Suppressor macrophage (primary cell): ENCODE results near the gene MICU1.
"Not testable (repeated sequence)": the region's sequence is repeated elsewhere in the genome, so short reads cannot be mapped to it uniquely, and the experiment has no call there.

Experiments
- DNase-seq, 4 experiments: peaks; one replicate each; pipeline ENCODE4 v3.0.0-alpha.2; 2020 to 2022
- total RNA-seq, 17 experiments: gene quantifications; one replicate each; lab custom pipeline; 2026; ENCODE audit warnings: mixed read lengths in 6 of 17, inconsistent platforms in 3 of 17; lab: John Stamatoyannopoulos, UW

MICU1 gene, protein sequence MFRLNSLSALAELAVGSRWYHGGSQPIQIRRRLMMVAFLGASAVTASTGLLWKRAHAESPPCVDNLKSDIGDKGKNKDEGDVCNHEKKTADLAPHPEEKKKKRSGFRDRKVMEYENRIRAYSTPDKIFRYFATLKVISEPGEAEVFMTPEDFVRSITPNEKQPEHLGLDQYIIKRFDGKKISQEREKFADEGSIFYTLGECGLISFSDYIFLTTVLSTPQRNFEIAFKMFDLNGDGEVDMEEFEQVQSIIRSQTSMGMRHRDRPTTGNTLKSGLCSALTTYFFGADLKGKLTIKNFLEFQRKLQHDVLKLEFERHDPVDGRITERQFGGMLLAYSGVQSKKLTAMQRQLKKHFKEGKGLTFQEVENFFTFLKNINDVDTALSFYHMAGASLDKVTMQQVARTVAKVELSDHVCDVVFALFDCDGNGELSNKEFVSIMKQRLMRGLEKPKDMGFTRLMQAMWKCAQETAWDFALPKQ
- total RNA-seq = 55.5 to 87.2 (median 72.7) reads per million in 17 experiments

DNA sequence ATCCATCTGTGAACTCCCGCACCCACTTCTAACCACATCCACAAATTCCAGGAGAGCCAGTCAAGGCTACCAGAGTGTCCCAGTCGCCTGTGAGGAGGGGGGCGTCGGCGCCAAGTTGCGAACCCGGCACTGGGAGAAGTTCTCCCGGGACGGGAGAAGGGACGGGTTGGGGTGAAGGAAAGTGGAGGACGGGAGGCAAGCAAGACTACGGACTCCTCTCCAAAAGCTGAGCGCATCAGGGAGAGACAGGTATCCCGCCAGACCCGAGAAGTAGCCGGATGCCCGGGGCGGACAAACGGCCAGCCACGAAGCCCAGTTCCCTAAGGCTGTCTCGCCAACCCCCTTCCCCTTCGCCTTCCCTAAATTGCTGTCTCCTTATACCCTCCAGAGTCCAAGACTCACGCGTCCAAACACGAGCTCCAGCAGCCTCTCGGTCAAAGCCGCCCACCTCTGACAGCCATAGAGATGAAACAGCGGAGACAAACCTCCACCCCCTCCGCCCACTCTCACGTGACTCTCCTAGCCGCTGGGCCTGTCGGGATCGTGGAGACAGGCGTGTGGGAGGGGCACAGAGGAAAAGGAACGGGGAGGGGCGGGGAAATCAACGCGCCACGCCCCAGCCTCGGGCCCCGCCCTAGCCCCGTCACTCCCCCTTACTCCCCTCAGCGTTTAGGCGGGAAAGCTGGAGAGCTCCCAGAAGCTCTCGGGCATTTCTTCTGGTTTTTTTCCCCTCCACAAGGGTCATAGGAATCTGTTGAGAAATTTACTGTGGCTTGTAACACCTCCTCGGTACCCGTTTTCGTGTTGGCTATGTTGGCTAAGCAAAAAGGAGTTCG is at the start of gene MICU1:
TSS of gene MICU1 (minus strand) at position 472 of the 836 bp plus-strand sequence. CDS start 59,286 bp downstream, outside the sequence.
- peak; percentile 99 to 100 (median 100) for DNase-seq

DNA sequence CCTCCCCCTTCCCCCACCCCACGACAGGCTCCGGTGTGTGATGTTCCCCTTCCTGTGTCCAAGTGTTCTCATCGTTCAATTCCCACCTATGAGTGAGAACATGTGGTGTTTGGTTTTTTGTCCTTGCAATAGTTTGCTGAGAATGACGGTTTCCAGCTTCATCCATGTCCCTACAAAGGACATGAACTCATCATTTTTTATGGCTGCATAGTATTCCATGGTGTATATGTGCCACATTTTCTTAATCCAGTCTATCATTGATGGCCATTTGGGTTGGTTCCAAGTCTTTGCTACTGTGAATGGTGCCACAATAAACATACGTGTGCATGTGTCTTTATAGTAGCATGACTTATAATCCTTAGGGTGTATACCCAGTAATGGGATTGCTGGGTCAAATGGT is 48.3 kb upstream of the MICU1 start:
- not testable (repeated sequence) for DNase-seq

DNA sequence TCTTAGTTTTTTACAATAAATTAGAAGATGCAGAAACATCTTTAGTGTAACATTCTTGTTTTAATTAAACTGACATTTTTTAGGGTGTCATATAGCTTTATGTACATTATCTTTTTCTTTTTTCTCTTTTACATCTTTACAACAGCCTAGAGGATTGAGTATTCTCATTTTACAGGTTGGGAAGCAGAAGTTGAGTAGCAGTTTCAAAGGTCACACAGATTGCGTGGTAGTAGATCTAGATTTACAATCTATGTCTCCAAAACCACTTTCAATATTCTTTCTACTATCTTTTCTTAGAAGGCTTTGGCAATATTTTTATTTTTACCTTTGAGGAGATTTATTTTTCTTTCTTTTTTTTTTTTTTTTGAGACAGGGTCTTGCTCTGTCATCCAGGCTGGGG is 47.4 kb upstream of the MICU1 start:
- DNase-seq = no peak

DNA sequence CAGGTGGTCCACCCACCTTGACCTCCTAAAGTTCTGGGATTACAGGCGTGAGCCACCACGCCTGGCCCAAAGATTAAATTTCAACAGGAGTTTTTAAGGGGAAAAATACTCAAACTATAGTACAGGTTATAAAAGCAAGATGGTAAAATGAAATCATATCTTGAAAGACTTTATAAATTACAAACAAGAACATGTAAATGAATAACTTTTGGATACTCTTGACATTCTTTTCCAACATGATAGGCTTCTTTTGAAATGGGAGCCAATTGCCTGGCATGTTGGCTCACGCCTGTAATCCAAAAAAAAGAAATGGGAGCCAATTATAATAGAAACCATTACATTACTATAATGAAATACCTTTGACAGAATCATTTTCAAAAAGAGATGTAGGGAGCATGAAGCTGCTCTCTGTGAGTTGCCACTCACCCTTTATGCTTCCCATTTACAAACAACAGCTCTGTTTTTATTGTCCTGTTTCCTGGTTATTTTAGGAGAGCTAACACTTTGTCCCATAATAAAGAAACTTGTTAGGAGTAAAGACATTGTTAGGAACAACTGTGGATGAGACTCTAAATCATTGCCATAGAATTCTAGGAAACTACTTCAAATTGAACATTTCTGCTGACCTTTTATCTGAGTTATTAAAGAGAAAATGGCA is 41.5 kb upstream of the MICU1 start:
- no peak for DNase-seq

DNA sequence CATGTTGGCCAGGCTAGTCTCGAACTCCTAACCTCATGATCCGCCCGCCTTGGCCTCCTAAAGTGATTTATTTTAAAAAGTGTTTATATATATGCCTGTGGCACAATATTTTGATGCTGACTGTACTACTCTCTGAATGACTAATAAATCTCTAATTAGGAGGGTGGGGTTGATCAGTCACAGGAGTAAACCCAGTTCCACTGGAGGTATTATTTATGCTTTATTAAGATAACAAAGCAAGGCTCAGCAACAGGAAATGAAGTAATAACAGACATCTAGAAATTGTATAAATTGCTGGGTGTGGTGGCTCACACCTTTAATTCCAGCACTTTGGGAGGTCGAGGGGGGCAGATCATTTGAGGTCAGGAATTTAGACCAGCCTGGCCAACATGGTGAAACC is 40.0 kb upstream of the MICU1 start:
- DNase-seq = no peak

DNA sequence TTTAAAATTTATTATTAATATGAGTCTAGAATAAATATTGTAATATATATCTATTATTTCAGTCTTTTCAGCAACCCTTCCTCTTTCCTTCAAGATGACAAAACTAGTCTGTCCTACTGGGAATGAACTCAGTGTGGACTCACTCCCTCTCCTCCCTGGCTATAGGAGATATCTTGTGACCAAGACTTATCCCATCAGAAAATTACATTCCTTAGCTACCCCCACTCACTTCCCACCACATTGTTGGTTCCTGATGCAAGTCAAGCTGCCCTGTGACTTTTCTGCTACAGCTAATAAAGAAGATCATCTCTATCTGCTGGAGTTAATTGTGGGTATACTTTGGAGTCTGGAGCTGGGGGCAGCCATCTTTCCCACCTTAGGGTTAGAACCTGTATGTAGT is 38.1 kb upstream of the MICU1 start:
- peak; percentile 45 to 73 (median 54) for DNase-seq

DNA sequence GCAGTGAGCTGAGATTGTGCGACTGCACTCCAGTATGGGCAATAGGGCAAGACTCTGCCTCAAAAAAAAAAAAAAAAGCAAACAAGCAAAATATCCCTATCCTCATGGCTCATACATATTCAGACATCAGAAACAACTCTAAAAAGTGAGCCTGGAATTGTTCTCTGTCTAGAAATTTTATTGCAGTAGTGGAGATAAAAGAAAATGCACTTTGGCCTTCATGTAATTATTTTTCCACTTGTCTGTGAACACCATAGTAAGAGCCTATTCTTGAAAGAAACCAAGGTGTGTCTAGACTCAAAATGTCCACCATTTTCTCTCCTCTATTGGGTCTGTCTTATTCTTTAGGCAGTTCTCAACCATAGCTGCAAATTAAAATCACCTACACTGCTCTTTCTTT is 35.6 kb upstream of the MICU1 start:
- DNase-seq = no peak

DNA sequence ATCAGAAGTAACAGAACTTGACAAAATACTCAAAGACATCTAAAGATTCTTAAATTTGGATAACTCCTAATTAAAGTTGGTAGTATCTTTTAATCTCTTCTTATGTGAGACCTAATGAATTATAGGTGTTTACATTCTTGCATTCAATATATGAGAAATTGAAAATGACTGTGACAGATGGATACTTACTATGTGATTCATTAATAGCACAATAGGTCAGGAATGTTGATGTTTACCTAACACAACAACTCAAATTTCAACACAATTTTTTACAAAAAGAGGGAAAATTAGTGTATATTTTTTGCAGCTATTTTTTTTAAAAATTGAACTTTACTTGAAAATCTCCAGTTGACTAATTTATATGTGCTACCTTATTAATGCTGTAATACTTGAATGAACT is 34.3 kb upstream of the MICU1 start:
- DNase-seq = no peak

DNA sequence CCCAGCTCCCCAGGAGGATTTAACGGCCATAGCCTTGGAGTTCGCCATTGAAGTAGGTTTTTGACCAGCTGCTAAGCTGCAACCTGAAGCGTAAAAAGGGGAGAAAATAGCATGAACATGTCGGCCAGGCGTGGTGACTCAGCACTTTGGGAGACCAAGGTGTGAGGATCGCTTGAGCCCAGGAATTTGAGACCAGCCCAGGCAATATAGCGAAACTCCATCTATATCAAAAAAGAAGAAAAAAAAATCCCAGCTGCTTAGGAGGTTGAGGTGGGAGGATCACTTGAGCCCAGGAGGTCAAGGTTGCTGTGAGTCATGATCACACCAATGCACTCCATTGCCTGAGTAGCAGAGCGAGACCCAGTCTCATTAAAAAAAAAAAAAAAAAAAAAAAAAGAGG is 33.8 kb upstream of the MICU1 start:
- peak in 2 of 4 experiments; percentile 20 to 24 for DNase-seq

DNA sequence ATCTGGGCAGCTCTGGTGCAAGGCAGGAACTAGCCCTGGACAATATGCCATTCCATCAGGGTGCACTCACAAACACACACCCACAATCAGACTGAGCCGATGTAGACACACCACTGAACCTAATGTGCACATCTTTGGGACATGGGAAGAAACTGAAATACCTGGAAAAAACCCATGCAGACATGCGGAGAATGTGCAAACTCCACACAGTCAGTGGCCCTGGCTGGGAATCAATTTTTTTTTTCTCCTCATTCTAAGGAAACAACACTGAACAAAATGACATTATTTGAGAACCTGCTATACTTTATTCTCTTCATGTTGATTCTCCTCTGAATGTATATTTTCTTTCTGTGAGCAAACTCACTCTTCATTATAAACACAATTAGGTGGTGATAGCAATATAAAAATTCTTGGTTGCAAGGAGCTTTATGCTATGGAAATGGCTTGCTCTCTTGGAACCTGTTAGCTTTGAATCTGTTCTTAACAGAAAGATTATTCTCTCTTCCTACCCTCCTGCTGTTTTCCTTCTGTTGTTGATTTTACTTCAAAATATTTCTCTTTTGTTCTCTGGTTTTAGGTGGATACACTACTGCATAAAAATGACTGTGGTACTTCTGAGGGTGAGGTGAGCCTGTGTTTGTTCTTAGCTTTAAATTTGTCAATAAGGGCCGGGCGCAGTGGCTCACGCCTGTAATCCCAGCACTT is 33.0 kb upstream of the MICU1 start:
- no peak for DNase-seq

DNA sequence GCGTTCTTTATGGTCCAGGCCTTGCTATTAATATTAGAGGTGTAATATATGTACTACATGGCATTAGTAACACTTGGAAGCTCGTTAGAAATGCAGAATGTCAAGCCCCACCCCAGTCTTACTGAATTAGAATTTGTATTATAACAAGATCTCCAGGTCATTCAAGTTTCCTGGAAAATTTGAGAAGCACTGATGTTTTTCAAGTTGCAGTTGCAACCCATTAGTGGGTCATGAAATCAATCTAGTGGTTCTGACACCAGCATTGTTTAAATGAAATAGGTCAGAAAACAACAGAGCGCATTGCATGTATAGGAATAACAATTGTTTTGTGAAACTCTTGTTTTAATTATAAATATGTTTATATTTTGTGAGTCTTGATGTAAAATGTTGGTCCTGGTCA is 28.8 kb upstream of the MICU1 start:
- DNase-seq = no peak

DNA sequence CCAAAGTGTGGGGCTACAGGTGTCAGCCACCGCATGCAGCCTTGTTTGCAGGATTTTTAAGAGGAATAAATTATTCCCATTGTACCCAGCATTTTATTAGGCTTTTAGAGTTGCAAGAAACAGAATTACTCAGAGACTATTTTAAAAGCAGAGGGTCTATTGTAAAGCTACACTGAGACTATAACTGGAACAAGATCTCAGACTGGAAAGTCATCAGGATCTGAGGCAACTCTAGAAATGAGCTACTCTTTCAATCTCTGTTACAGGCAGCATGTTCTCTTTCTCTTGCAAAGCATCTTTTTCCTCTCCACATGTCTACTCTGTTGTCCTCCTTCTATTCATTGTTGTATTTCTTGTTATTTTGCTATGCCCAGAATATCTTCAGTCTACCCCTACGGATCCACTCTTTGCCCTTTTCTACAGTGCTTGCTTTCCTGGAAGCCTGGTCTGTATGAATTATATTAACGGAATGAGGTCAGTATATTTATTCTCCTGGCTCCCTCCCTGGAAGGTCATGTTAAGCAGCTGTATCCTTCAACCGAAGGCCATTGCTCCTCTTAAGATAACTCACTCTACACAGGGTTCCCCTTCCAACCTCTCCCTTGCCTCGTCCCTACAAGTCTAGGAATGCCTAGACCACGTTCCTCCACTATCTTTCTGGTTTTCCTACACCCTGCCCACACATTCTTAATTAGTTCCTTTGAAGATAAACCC is 27.7 kb upstream of the MICU1 start:
- DNase-seq = no peak

DNA sequence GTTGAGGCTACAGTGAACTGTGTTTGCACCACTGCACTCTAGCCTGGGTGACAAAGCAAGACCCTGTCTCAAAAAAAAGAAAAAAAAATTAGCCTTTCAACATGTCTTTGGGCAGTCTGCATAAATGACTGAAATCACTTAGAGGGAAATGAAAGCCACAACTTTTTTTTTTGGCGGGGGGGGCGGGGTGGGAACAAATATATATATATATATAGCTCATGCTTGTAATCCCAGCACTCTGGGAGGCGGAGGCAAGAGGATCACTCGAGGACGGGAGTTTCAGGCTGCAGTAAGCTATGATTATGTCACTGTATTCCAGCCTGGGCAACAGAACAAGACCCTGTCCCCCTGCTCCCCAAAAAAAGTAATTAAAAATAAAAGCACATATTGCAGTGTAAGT is 23.4 kb upstream of the MICU1 start:
- peak; percentile 46 to 78 (median 70) for DNase-seq

DNA sequence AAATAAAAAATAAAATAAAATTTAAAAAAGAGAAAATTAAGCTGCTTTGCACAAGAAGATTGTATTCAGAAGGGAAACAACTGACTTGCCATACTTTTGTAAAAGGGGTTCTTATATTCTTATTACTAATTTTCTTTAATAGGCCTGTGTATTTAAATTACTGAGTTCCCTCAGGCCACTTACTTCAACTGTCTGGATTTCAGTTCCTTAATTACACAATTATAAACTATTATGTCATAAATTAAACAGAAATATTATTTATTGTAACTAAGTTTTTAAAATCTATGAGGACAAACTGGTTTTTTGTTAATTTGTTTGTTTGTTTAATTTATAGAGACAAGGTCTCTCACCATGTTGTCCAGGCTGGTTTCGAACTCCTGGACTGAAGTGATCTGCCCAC is 22.4 kb upstream of the MICU1 start:
- peak in 1 of 4 experiments; percentile 32 for DNase-seq

DNA sequence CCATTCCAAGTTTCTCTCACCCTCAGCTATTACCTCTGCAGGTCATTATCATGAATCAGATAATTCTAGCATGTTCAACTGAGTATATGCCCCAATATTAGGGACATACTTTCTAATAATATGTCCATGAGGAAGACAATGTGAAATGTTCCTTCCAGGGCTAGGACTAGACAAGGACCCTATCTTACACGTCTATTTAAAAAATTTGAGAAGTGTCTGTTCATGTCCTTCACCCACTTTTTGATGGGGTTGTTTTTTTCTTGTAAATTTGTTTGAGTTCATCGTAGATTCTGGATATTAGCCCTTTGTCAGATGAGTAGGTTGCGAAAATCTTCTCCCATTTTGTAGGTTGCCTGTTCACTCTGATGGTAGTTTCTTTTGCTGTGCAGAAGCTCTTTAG is 21.1 kb upstream of the MICU1 start:
- not testable (repeated sequence) for DNase-seq

DNA sequence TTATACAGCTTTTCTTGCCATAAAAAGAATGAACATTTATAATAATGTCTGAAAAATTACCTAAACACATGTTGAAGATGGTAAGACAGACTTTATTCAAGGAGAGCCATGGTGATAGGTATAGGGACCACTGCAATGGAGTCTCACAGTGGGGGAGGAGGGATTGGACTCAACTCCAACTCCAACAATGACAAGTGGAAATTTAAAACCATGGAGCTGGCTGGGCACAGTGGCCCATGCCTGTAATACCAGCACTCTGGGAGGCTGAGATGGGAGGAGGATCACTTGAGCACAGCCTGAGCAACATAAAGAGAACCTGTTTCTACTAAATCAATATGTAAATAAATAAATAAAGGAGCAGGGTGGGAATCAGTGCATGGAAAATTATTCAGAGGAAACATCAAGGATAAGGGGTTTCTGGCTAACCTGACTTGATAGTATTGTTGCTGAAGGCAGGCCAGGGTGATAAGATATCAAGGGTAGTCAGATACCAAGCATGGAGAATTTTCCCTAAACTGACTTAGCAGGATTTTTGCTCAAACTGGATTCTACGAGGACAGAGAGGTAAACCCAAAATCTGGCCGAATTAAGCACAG is 19.5 kb upstream of the MICU1 start:
- DNase-seq = no peak

DNA sequence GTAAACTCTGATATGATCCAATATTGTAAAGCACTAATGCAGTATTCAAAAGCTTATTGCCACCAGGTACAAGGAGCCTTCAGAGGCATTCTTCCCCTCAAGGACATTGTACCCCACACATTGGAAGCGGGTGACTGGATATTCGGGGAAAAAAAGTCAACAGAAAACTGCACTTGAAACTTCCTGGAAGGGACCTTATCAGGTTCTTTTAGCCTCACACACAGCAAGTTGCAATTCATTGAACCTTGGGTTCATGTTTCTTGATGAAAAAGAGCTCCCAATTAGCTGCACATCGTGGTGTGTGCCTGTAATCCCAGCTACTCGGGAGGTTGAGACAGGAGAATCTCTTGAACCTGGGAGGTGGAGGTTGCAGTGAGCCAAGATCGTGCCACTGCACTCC is 16.4 kb upstream of the MICU1 start:
- DNase-seq = no peak

DNA sequence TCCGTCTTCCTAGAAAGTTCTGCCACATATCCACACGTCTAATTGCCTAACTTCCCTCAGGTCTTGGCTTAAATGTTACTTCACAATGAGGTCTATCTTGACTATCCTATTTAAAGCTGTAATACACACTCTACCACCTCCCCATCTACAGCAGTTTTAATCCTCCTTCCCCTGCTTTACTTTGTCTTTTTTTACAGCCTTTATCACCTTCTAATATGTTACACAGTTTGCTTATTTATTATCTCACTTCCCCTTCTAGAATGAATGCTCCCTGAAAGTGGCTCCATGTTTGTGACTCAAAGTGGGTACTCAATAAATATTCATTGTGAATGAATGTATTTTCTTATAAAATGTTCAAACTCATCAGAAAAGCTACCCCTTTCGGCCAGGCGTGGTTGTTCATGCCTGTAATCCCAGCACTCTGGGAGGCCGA is 13.6 kb upstream of the MICU1 start:
- DNase-seq = peak; percentile 30 to 63 (median 48)

DNA sequence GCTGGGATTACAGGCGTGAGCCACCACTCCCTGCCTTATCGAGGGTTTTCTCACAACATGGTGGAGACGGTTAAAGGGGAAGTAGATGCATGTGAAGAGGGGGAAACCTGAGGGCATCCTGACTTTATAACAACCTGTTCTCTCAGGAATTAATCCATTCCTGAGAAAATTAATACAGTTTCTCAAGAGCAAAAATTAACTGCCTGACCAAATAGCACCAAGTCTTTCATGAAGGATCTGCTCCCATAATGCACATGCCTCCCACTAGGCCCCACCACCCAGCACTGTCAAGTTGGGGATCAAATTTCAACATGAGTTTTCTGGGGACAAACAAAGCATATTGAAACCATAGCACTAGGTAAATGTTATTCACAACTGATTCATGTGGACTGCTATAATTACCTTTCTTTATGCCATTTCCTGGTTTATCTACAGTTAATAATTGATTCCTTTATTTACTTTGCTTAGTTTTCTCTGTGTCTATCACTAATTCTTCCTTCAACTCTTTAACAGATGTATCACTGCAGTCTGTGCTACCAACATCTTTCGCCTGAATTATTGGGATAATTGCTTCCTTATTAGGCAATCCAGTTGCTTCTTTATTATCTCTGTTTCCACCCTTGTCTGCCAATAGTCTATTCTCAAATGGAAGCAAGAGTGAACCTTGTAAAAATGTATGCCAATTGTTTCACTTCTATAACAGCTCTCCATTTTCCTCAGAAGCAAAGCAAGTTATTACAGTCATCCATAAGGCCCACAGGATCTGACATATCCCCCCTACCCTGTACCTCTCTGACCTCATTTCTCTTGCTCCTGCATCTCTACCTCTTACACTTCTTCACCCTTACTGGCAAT is 12.9 kb upstream of the MICU1 start:
- peak in 2 of 4 experiments; percentile 16 to 35 for DNase-seq

DNA sequence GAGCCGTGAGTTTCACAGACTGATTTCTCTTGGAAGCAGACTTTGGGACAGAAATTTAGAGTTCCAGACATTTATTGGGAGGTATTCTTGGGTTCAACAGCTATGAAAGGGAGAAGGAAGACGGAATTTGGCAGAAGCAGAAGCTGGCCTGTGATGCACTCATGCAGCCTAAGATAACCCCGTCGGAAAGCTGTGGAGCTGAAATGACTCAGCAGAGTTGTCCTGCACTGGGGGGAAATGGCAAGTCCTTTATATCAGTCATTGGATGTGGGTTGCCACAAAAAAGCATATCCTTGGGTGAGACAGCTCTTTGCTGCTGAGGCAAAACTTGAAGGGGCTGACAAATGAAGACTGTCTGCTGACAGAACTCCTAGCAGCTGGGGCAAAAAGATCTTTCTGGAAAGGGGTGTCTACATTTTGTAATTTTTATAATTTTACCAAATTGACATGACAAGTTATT is 11.5 kb upstream of the MICU1 start:
- peak; percentile 90 to 97 (median 93) for DNase-seq
